DMS79 treated with DMSO at 0.1 percent for 48 hours (cell line): ENCODE results near the gene PREB.
"Not testable (repeated sequence)": the region's sequence is repeated elsewhere in the genome, so short reads cannot be mapped to it uniquely, and the experiment has no call there.

ENCODE experiments used
- DNase-seq: peaks from one replicate; lab custom pipeline; 2025; lab: John Stamatoyannopoulos, UW

Gene PREB

GRCh38 chr2:27127883-27128667 is 6.4 kb downstream of the PREB start:
- no peak for DNase-seq

- no peak for DNase-seq
Measured at GRCh38 chr2:27126252-27126710, 8.2 kb downstream of the PREB start.

- no peak for DNase-seq
Measured at GRCh38 chr2:27125104-27125503, 9.3 kb downstream of the PREB start.

GRCh38 chr2:27123302-27124150 is 10.9 kb downstream of the PREB start, which contains the start of gene ABHD1:
Gene ABHD1, plus strand, starts transcription at chr2:27123815. Its CDS starts 134 bp downstream, at chr2:27123949.
- DNase-seq: peak; percentile 58

- no peak for DNase-seq
Measured at GRCh38 chr2:27122791-27123190, 11.6 kb downstream of the PREB start.

- no peak for DNase-seq
Measured at GRCh38 chr2:27121906-27122305, 12.5 kb downstream of the PREB start.

- not testable (repeated sequence) for DNase-seq
Measured at GRCh38 chr2:27119330-27119670, 15.1 kb downstream of the PREB start.

- peak; percentile 26 for DNase-seq
Measured at GRCh38 chr2:27118525-27119329, 15.7 kb downstream of the PREB start, which contains the start of gene CGREF1. Gene CGREF1, minus strand, starts transcription at chr2:27119128. Its CDS starts 14,762 bp downstream, at chr2:27104366.

- DNase-seq: no peak
Measured at GRCh38 chr2:27117995-27118524, 16.4 kb downstream of the PREB start.

- DNase-seq: no peak
Measured at GRCh38 chr2:27115519-27115918, 18.9 kb downstream of the PREB start.

GRCh38 chr2:27111392-27112078 is 22.9 kb downstream of the PREB start:
- DNase-seq: not testable (repeated sequence)

- DNase-seq: not testable (repeated sequence)
Measured at GRCh38 chr2:27110603-27111352, 23.7 kb downstream of the PREB start.

GRCh38 chr2:27109083-27109482 is 25.4 kb downstream of the PREB start:
- DNase-seq: no peak

GRCh38 chr2:27108221-27108620 is 26.2 kb downstream of the PREB start:
- no peak for DNase-seq

GRCh38 chr2:27105981-27106380 is 28.5 kb downstream of the PREB start:
- DNase-seq: no peak

GRCh38 chr2:27102329-27102728 is 32.1 kb downstream of the PREB start:
- no peak for DNase-seq

GRCh38 chr2:27100036-27100435 is 34.4 kb downstream of the PREB start:
- DNase-seq: no peak

- no peak for DNase-seq
Measured at GRCh38 chr2:27099334-27099955, 35.0 kb downstream of the PREB start.

GRCh38 chr2:27097341-27097740 is 37.1 kb downstream of the PREB start:
- DNase-seq: no peak

- DNase-seq: no peak
Measured at GRCh38 chr2:27096748-27097297, 37.6 kb downstream of the PREB start.
